ENCODE results near the gene TAX1BP1.

TAX1BP1 gene

DNA sequence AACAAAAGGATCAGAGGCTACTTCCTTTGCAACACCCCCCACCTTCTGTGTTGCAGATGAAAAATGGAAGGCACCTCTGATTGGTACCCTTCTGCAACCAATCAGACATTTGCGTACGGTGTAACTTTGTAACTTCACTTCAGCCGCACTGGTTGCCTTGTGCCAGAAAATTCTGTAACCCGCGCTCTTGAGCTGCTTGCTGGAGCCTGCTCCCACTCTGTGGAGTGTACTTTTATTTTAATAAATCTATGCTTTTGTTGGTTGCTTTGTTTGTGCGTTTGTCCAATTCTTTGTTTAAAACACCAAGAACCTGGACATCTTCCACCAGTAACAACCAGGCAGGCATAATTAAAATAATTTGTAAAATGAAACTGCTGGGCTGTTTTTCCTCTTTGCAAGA, 31.5 kb upstream of the TAX1BP1 start:
- no peaks in the 10 kb centered on the region for H3K9me3 ChIP-seq (ENCODE audit: severe bottlenecking)
- H3K36me3 ChIP-seq (ENCODE audit: low read depth), result no peaks in the 10 kb centered on the region
- H3K4me3 ChIP-seq (ENCODE audit: severe bottlenecking), result no peak overlapping the region
- no peaks in the 10 kb centered on the region for H3K4me1 ChIP-seq (ENCODE audit: insufficient read depth, poor library complexity, severe bottlenecking)
- no peaks in the 10 kb centered on the region for H3K27me3 ChIP-seq (ENCODE audit: insufficient read depth, poor library complexity, severe bottlenecking)
- ATAC-seq (ENCODE audit: low read depth) (no peak), DNase-seq (ENCODE audit: low spot score) (no peak)
- TF ChIP-seq CTCF (IDR thresholded peaks at IDR 0.05; ENCODE audit: poor library complexity, severe bottlenecking), result no peak
- no peak overlapping the region for H3K27ac ChIP-seq (ENCODE audit: poor library complexity, severe bottlenecking)

DNA sequence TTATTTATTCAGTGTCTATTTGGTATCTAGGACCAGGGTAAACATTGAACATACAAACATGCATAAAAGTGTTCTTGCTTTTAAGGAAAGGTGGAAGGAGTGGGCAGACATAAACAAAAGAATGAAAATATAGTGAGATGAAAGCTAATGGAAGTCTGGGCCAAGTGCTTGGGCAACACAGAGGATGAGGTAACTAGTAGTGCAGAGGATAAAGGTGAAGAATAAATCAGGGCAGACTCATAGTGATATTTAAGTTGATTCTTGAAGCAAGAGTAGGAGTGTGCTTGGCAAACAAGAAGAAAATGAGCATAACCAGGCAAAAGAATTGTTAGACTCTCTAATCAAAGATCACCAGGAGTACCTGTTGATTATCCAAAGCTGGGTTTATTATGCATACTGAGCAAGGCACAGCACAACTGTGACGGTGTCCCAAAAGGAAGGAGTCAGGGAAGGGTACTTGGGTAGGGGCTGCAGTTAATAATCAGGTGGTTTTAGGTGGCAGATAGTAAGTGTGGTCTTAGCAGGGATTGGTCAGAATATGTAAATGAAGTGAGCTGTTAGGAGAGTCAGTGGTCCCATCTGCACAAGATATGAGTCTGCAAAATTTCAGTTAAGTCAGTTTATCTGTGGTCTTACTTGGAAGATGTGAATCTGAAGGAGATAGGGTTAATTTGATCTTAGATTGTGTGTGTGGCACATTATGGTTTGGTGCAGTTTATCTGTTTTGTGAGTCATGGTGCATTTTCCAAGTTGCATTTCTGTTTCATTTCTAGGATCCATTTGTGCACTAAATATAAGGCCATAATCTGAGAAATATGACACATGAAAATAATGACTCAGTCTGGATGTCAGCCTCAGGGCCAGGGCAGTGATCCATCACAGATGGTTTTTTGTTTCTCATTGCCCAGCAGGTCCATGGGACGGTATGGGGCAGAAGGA, 30.6 kb upstream of the TAX1BP1 start:
- no peak overlapping the region for H3K27ac ChIP-seq (ENCODE audit: poor library complexity, severe bottlenecking)
- no peaks in the 10 kb centered on the region for H3K27me3 ChIP-seq (ENCODE audit: insufficient read depth, poor library complexity, severe bottlenecking)
- DNase-seq (ENCODE audit: low spot score) (no peak), ATAC-seq (ENCODE audit: low read depth) (no peak)
- H3K9me3 ChIP-seq (ENCODE audit: severe bottlenecking), result no peaks in the 10 kb centered on the region
- H3K36me3 ChIP-seq (ENCODE audit: low read depth), result no peaks in the 10 kb centered on the region
- H3K4me3 ChIP-seq (ENCODE audit: severe bottlenecking), result no peak overlapping the region
- no peaks in the 10 kb centered on the region for H3K4me1 ChIP-seq (ENCODE audit: insufficient read depth, poor library complexity, severe bottlenecking)
- no peak for TF ChIP-seq CTCF (IDR thresholded peaks at IDR 0.05; ENCODE audit: poor library complexity, severe bottlenecking)

DNA sequence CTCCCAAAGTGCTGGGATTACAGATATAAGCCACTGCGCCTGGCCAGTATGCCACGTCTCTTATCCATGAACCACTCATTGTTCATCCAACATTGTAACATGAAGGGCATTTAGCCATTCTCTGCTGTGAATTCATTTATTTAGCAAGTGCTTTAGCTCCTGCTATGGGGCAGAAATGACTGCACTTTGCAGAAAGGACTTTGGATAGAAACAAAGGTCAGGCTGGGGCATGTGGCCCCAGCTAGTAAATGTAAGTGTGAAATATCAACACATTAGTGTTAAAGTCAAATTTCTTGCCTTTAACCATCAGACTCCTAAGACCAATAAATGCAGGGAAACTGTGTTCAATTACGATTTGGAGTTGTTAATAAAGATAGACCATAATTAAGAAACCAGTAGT, 27.7 kb upstream of the TAX1BP1 start:
- ATAC-seq (ENCODE audit: low read depth) (no peak), DNase-seq (ENCODE audit: low spot score) (no peak)
- Histone ChIP-seq H3K9me3 (ENCODE audit: severe bottlenecking) (no peaks in the 10 kb centered on the region), H3K4me3 (ENCODE audit: severe bottlenecking) (no peak overlapping the region), H3K27ac (ENCODE audit: poor library complexity, severe bottlenecking) (no peak overlapping the region), H3K36me3 (ENCODE audit: low read depth) (no peaks in the 10 kb centered on the region), H3K4me1 (ENCODE audit: insufficient read depth, poor library complexity, severe bottlenecking) (no peaks in the 10 kb centered on the region), H3K27me3 (ENCODE audit: insufficient read depth, poor library complexity, severe bottlenecking) (no peaks in the 10 kb centered on the region)
- no peak for TF ChIP-seq CTCF (IDR thresholded peaks at IDR 0.05; ENCODE audit: poor library complexity, severe bottlenecking)

- Histone ChIP-seq H3K4me1 (ENCODE audit: insufficient read depth, poor library complexity, severe bottlenecking) (no peaks in the 10 kb centered on the region), H3K27ac (ENCODE audit: poor library complexity, severe bottlenecking) (no peak overlapping the region), H3K9me3 (ENCODE audit: severe bottlenecking) (no peaks in the 10 kb centered on the region), H3K4me3 (ENCODE audit: severe bottlenecking) (no peak overlapping the region), H3K36me3 (ENCODE audit: low read depth) (no peaks in the 10 kb centered on the region), H3K27me3 (ENCODE audit: insufficient read depth, poor library complexity, severe bottlenecking) (no peaks in the 10 kb centered on the region)
- ATAC-seq (ENCODE audit: low read depth), result no peak
- no peak for TF ChIP-seq CTCF (IDR thresholded peaks at IDR 0.05; ENCODE audit: poor library complexity, severe bottlenecking)
- DNase-seq (ENCODE audit: low spot score), result no peak
These were observed 25.0 kb upstream of the TAX1BP1 start for GRCh38 chr7:27714831-27715444.

DNA sequence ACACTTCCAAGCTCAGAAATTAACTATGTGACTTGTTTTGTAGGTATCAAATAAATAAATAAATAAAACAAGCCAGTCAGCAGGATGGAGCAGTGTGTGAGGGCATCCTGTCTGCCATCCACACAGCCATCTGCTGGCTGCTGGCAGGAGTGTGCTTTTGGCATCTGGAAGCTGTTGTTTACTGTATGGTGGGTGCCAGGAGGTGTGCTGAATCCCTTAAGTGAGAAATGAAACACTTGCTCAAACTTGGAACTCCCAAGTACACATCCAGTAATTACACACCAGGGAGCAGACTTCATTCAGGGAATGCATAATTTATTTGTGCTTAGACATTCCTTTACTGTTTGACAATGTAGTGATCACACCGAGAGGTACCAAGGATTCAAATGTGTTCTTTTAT, 16.9 kb upstream of the TAX1BP1 start:
- Histone ChIP-seq H3K4me1 (ENCODE audit: insufficient read depth, poor library complexity, severe bottlenecking) (no peaks in the 10 kb centered on the region), H3K36me3 (ENCODE audit: low read depth) (no peaks in the 10 kb centered on the region), H3K27ac (ENCODE audit: poor library complexity, severe bottlenecking) (no peak overlapping the region), H3K4me3 (ENCODE audit: severe bottlenecking) (no peak overlapping the region), H3K27me3 (ENCODE audit: insufficient read depth, poor library complexity, severe bottlenecking) (no peaks in the 10 kb centered on the region), H3K9me3 (ENCODE audit: severe bottlenecking) (no peaks in the 10 kb centered on the region)
- ATAC-seq (ENCODE audit: low read depth) (peak; percentile 90), DNase-seq (ENCODE audit: low spot score) (no peak)
- peak; percentile 49 for TF ChIP-seq CTCF (IDR thresholded peaks at IDR 0.05; ENCODE audit: poor library complexity, severe bottlenecking)

All from RWPE2 (cell line).